Upper lobe of left lung (tissue), 4 donors: ENCODE measurements around the gene FAM13A.

Source experiments
- CTCF ChIP-seq, 6 experiments: fragments of 450-650 bp in 4 of 6; fragments of 200-600 bp in 2 of 6; sonication (generic) in 2 of 6; IDR thresholded peaks; one replicate each; pipeline ENCODE4 v1.5.1; 2016 to 2019; ENCODE audit warnings: antibody characterized with exemption in 6 of 6
- EP300 ChIP-seq, 4 donors: sonication (generic); formaldehyde crosslinking; IDR thresholded peaks; one replicate each; pipeline ENCODE4 v1.5.1; 2017; ENCODE audit warnings: antibody characterized with exemption in 4 of 4, control low read depth in 2 of 4
- POLR2A ChIP-seq, 4 donors: fragments of 450-650 bp; IDR thresholded peaks; one replicate each; pipeline ENCODE4 v1.5.1; 2016 to 2017; ENCODE audit warnings: antibody characterized with exemption in 4 of 4, mild to moderate bottlenecking in 2 of 4
- POLR2AphosphoS5 ChIP-seq, 2 donors: sonication (generic); formaldehyde crosslinking; IDR thresholded peaks; one replicate each; pipeline ENCODE4 v1.5.1; 2017; ENCODE audit warnings: antibody characterized with exemption in 2 of 2

GRCh38 chr4:88907478-88907877 is 149.5 kb downstream of the FAM13A start:
- TF ChIP-seq POLR2AphosphoS5 (IDR thresholded peaks at IDR 0.05) (no peak), POLR2A (IDR thresholded peaks at IDR 0.05) (no peak), CTCF (IDR thresholded peaks at IDR 0.05) (no peak), EP300 (IDR thresholded peaks at IDR 0.05) (no peak)
